AG04450 (cell line): ENCODE data around the gene RPL13. TPM values are rescaled to one million over a fixed set of nuclear protein-coding genes. Genes with fewer than 3 reads are reported as not detected.

Experiments used
- CTCF ChIA-PET: fragments of 300-600, 350-600 bp; formaldehyde crosslinking; extraction: SDS; loops from one replicate; lab custom pipeline; 2022; ENCODE audit warnings: antibody characterized with exemption, inconsistent platforms; lab: Charles Lee
- POLR2A ChIA-PET: fragments of 350-600 bp; formaldehyde crosslinking; extraction: SDS; loops from one replicate; lab custom pipeline; 2021; ENCODE audit warnings: antibody characterized with exemption, inconsistent platforms; lab: Yijun Ruan, JAX
- DNase-seq: peaks from one replicate; pipeline ENCODE4 v3.0.0-alpha.2; 2011; ENCODE audit warnings: low read depth, low spot score
- H3K27ac ChIP-seq: one replicate; pipeline ENCODE4 v1.5.1; 2012; ENCODE audit warnings: low read depth, low read length, control low read depth
- H3K27me3 ChIP-seq: one replicate; pipeline ENCODE4 v1.6.0; 2012; ENCODE audit warnings: low read length; ENCODE audit not compliant: control insufficient read depth, insufficient read depth
- H3K4me3 ChIP-seq: 2 replicates; pipeline ENCODE4 v1.5.1; 2011; ENCODE audit warnings: mild to moderate bottlenecking, low read depth, low read length, control low read depth
- H3K9me3 ChIP-seq: 2 replicates; pipeline ENCODE4 v1.5.1; 2012; ENCODE audit warnings: low read length; ENCODE audit not compliant: control insufficient read depth, insufficient read depth
- CTCF ChIP-seq: IDR thresholded peaks from 2 replicates; pipeline ENCODE4 v1.5.1; 2011; ENCODE audit warnings: low read depth, low read length, control low read depth, inconsistent platforms
- polyA plus RNA-seq: library from polyadenylated mRNA; depleted of rRNA; stranded (reverse); fragments of >200 nt; gene quantifications from 2 replicates; pipeline ENCODE4 v1.2.3, GENCODE V29; 2011

Gene RPL13
- polyA plus RNA-seq, 1 experiment = 2,214 TPM

GRCh38 chr16:89550421-89551007 lies 10.0 kb upstream of the RPL13 start:
- no peaks in the 10 kb centered on the region; the same call in 1 of the 2 replicates for H3K9me3 ChIP-seq
- CTCF ChIA-PET = no interaction called here
- no peaks in the 10 kb centered on the region for H3K27me3 ChIP-seq
- DNase-seq = no peak
- H3K4me3 ChIP-seq = no peak overlapping the region
- no peak for TF ChIP-seq CTCF
- POLR2A ChIA-PET = interaction anchor here (1.1 kb wide), 1 partner anchor 10 kb away, joined by 3 read pairs; no protein-coding TSS in a partner anchor
- H3K27ac ChIP-seq = no peak overlapping the region

GRCh38 chr16:89552329-89552728 lies 8.2 kb upstream of the RPL13 start:
- ChIA-PET POLR2A (no interaction called here), CTCF (no interaction called here)
- Histone ChIP-seq H3K4me3 (no peak overlapping the region), H3K27ac (no peak overlapping the region), H3K9me3 (no peaks in the 10 kb centered on the region; the same call in 1 of the 2 replicates), H3K27me3 (no peaks in the 10 kb centered on the region)
- no peak for TF ChIP-seq CTCF
- DNase-seq = no peak

GRCh38 chr16:89552913-89553312 lies 7.6 kb upstream of the RPL13 start:
- H3K27me3 ChIP-seq = no peaks in the 10 kb centered on the region
- DNase-seq = no peak
- CTCF ChIA-PET = no interaction called here
- no peak overlapping the region for H3K4me3 ChIP-seq
- H3K27ac ChIP-seq = no peak overlapping the region
- no peaks in the 10 kb centered on the region; the same call in 1 of the 2 replicates for H3K9me3 ChIP-seq
- TF ChIP-seq CTCF = no peak
- POLR2A ChIA-PET = no interaction called here

GRCh38 chr16:89553733-89554132 lies 6.7 kb upstream of the RPL13 start:
- CTCF ChIA-PET = no interaction called here
- no peaks in the 10 kb centered on the region for H3K9me3 ChIP-seq

More at GRCh38 chr16:89553733-89554132, 6.7 kb upstream of the RPL13 start:
- H3K27ac ChIP-seq = no peak overlapping the region
- TF ChIP-seq CTCF = no peak
- no peaks in the 10 kb centered on the region for H3K27me3 ChIP-seq
- H3K4me3 ChIP-seq = no peak overlapping the region
- no peak for DNase-seq
- POLR2A ChIA-PET = no interaction called here
